Stimulated activated effector memory CD8-positive, alpha-beta T cell treated with anti-CD3 and anti-CD28 coated beads, Interleukin-12 subunit alpha, Interleukin-12 subunit beta, amount 100 ng/mL, for 72 hours (primary cell): ENCODE data around the gene GRB7.
"Not testable (repeated sequence)": the region's sequence is repeated elsewhere in the genome, so short reads cannot be mapped to it uniquely, and the experiment has no call there.

Experiments
- ATAC-seq: fragments of 150-1000 bp; cut with Tn5 transposase; 2 replicates; pipeline ENCODE4 v1.10.0; 2021
- DNase-seq, 2 donors: peaks; one replicate each; pipeline ENCODE4 v3.0.0; 2021 to 2022; ENCODE audit warnings: low spot score in 2 of 2
- H3K27ac Mint-ChIP-seq: one replicate; pipeline ENCODE4 v1.8.0; 2022; ENCODE audit warnings: mild to moderate bottlenecking, mixed read lengths
- H3K36me3 Mint-ChIP-seq: one replicate; pipeline ENCODE4 v1.8.0; 2022; ENCODE audit warnings: mild to moderate bottlenecking, mixed read lengths
- H3K4me1 Mint-ChIP-seq: one replicate; pipeline ENCODE4 v1.8.0; 2022; ENCODE audit warnings: mixed read lengths
- H3K4me3 Mint-ChIP-seq: one replicate; pipeline ENCODE4 v1.8.0; 2022; ENCODE audit warnings: mild to moderate bottlenecking, mixed read lengths
- H3K9me3 Mint-ChIP-seq: one replicate; pipeline ENCODE4 v1.8.0; 2022; ENCODE audit warnings: mixed read lengths

GRB7 gene

GRCh38 chr17:39737760-39738567 is at the start of gene GRB7:
TSS of gene GRB7 (plus strand) at chr17:39737938. CDS start at chr17:39742302, 4,364 bp downstream.
- Mint-ChIP-seq H3K9me3 (no peaks in the 10 kb centered on the region), H3K27ac (peak within 1 kb of the TSS; percentile 84), H3K4me3 (peak within 1 kb of the TSS; percentile 67), H3K4me1 (peaks cover 39% of the 10 kb centered on the region), H3K36me3 (no peaks in the 10 kb centered on the region)
- no peak for ATAC-seq
- DNase-seq, result no peak

GRCh38 chr17:39688475-39688835 is 49.3 kb upstream of the GRB7 start:
- no peak for ATAC-seq
- peaks cover 2% of the 10 kb centered on the region for H3K9me3 Mint-ChIP-seq
- DNase-seq, result no peak
- peak overlapping the region; percentile 93 for H3K27ac Mint-ChIP-seq
- peak overlapping the region; percentile 85 for H3K4me3 Mint-ChIP-seq
- H3K36me3 Mint-ChIP-seq, result peaks cover 6% of the 10 kb centered on the region
- peaks cover 29% of the 10 kb centered on the region for H3K4me1 Mint-ChIP-seq

- H3K9me3 Mint-ChIP-seq, result peaks cover 2% of the 10 kb centered on the region
- DNase-seq (no peak), ATAC-seq (no peak)
- H3K4me1 Mint-ChIP-seq, result peaks cover 29% of the 10 kb centered on the region
- peaks cover 6% of the 10 kb centered on the region for H3K36me3 Mint-ChIP-seq
- peak overlapping the region; percentile 93 for H3K27ac Mint-ChIP-seq
- H3K4me3 Mint-ChIP-seq, result peak overlapping the region; percentile 85
Observed at GRCh38 chr17:39688945-39689344, 48.8 kb upstream of the GRB7 start.

GRCh38 chr17:39694593-39694992 is 43.1 kb upstream of the GRB7 start:
- DNase-seq, result no peak
- no peaks in the 10 kb centered on the region for H3K9me3 Mint-ChIP-seq

GRCh38 chr17:39695089-39695474 is 42.7 kb upstream of the GRB7 start:
- H3K27ac Mint-ChIP-seq, result no peak overlapping the region
- peak; percentile 24 for ATAC-seq

More at GRCh38 chr17:39694593-39694992, 43.1 kb upstream of the GRB7 start:
- Mint-ChIP-seq H3K4me3 (no peak overlapping the region), H3K36me3 (no peaks in the 10 kb centered on the region), H3K4me1 (peaks cover 7% of the 10 kb centered on the region), H3K27ac (no peak overlapping the region)
- ATAC-seq, result no peak

GRCh38 chr17:39696731-39697130 is 41.0 kb upstream of the GRB7 start:
- no peaks in the 10 kb centered on the region for H3K36me3 Mint-ChIP-seq
- peaks cover 11% of the 10 kb centered on the region for H3K4me1 Mint-ChIP-seq
- H3K9me3 Mint-ChIP-seq, result no peaks in the 10 kb centered on the region
- no peak overlapping the region for H3K4me3 Mint-ChIP-seq
- no peak overlapping the region for H3K27ac Mint-ChIP-seq
- ATAC-seq (no peak), DNase-seq (no peak)

More at GRCh38 chr17:39695089-39695474, 42.7 kb upstream of the GRB7 start:
- Mint-ChIP-seq H3K36me3 (no peaks in the 10 kb centered on the region), H3K4me1 (peaks cover 11% of the 10 kb centered on the region), H3K9me3 (no peaks in the 10 kb centered on the region), H3K4me3 (no peak overlapping the region)
- no peak for DNase-seq

- DNase-seq (no peak), ATAC-seq (no peak)
- Mint-ChIP-seq H3K9me3 (no peaks in the 10 kb centered on the region), H3K4me3 (no peak overlapping the region), H3K4me1 (peaks cover 11% of the 10 kb centered on the region), H3K27ac (no peak overlapping the region), H3K36me3 (no peaks in the 10 kb centered on the region)
Observed at GRCh38 chr17:39697961-39698360, 39.8 kb upstream of the GRB7 start.

- not testable (repeated sequence) for H3K36me3 Mint-ChIP-seq, H3K9me3 Mint-ChIP-seq, ATAC-seq, DNase-seq, H3K27ac Mint-ChIP-seq
- H3K4me3 Mint-ChIP-seq, result peak overlapping the region; percentile 33
- peaks cover 17% of the 10 kb centered on the region for H3K4me1 Mint-ChIP-seq
Observed at GRCh38 chr17:39699157-39699817, 38.5 kb upstream of the GRB7 start.

GRCh38 chr17:39699818-39700147 is 38.0 kb upstream of the GRB7 start, which contains the start of gene ERBB2:
TSS of gene ERBB2 (plus strand) at chr17:39700064. CDS start at chr17:39700239, 175 bp downstream.
- Mint-ChIP-seq H3K27ac (no peak within 1 kb of the TSS), H3K4me3 (peak within 1 kb of the TSS; percentile 33), H3K4me1 (peaks cover 17% of the 10 kb centered on the region), H3K36me3 (no peaks in the 10 kb centered on the region), H3K9me3 (no peaks in the 10 kb centered on the region)
- DNase-seq, result no peak
- no peak for ATAC-seq

- Mint-ChIP-seq H3K27ac (no peak overlapping the region), H3K4me1 (peaks cover 17% of the 10 kb centered on the region), H3K36me3 (no peaks in the 10 kb centered on the region), H3K9me3 (no peaks in the 10 kb centered on the region), H3K4me3 (no peak overlapping the region)
- no peak for ATAC-seq
- no peak for DNase-seq
Observed at GRCh38 chr17:39700148-39700987, 37.4 kb upstream of the GRB7 start.

GRCh38 chr17:39701012-39701783 is 36.5 kb upstream of the GRB7 start:
- H3K4me3 Mint-ChIP-seq, result no peak overlapping the region
- H3K27ac Mint-ChIP-seq, result no peak overlapping the region
- DNase-seq (no peak), ATAC-seq (no peak)
- H3K4me1 Mint-ChIP-seq, result peaks cover 17% of the 10 kb centered on the region
- no peaks in the 10 kb centered on the region for H3K36me3 Mint-ChIP-seq
- H3K9me3 Mint-ChIP-seq, result no peaks in the 10 kb centered on the region

- Mint-ChIP-seq H3K4me3 (no peak overlapping the region), H3K4me1 (peaks cover 20% of the 10 kb centered on the region), H3K36me3 (no peaks in the 10 kb centered on the region), H3K9me3 (no peaks in the 10 kb centered on the region), H3K27ac (no peak overlapping the region)
- ATAC-seq, result no peak
- no peak for DNase-seq
Observed at GRCh38 chr17:39701784-39702422, 35.8 kb upstream of the GRB7 start.

- ATAC-seq (peak; percentile 55), DNase-seq (no peak)
- no peaks in the 10 kb centered on the region for H3K9me3 Mint-ChIP-seq
- H3K27ac Mint-ChIP-seq, result peak overlapping the region; percentile 57
- no peak overlapping the region for H3K4me3 Mint-ChIP-seq
- no peaks in the 10 kb centered on the region for H3K36me3 Mint-ChIP-seq
- peaks cover 26% of the 10 kb centered on the region for H3K4me1 Mint-ChIP-seq
Observed at GRCh38 chr17:39702901-39703893, 34.5 kb upstream of the GRB7 start.
